ENCODE measurements around the gene ZNF490. TPM values are rescaled to one million over a fixed set of nuclear protein-coding genes. Genes with fewer than 3 reads are reported as not detected.
A peak's percentile ranks its signal among the peaks of the same experiment; 100 is the strongest.

Gene ZNF490
- total and polyA plus RNA-seq, 2 of the 4 experiments (the other 2 are of a cell fraction) = 1.7 to 9.0 TPM

GRCh38 chr19:12648088-12648487 lies 37.5 kb upstream of the ZNF490 start:
- WGBS, 2 experiments (ENCODE audit: extremely low coverage in 2 of 2, insufficient read length in 1 of 2) = 30% methylated on average over 4 of the region's 29 CpGs; no CpG with 5 or more reads in 1 of the 2 experiments
- peaks cover 6% of the 10 kb centered on the region; the same call in 1 of the 2 replicates for H3K36me3 ChIP-seq (ENCODE audit: control insufficient read depth, insufficient read depth, low read length)
- BruUV-seq (replicated peaks) = no TSS peak
- H4K5ac ChIP-seq (ENCODE audit: low read depth, low read length) = no peak overlapping the region
- no peak overlapping the region for H3K14ac ChIP-seq (replicated peaks; ENCODE audit: low read depth, low read length)
- H4K20me1 ChIP-seq (ENCODE audit: insufficient read depth, low read length) = no peaks in the 10 kb centered on the region
- no peak overlapping the region for H2BK20ac ChIP-seq (ENCODE audit: low read depth, low read length)
- H3K27ac ChIP-seq (ENCODE audit: insufficient read depth, low read length) = no peak overlapping the region
- no peak overlapping the region for H3K18ac ChIP-seq (ENCODE audit: low read depth, low read length)
- no peak overlapping the region for H2AK9ac ChIP-seq (replicated peaks; ENCODE audit: low read depth, low read length, poor library complexity)
- no peak overlapping the region for H2BK5ac ChIP-seq (ENCODE audit: low read depth, low read length, poor library complexity, severe bottlenecking)
- ChIA-PET POLR2A (ENCODE audit: unreplicated experiment) (no interaction called here), CTCF (no interaction called here)
- H3K9me1 ChIP-seq (ENCODE audit: insufficient read depth, low read length) = 0 out of 2 replicates have a peak, but pooled peaks cover 3% of the 10 kb centered on the region
- no peak overlapping the region for H3K4ac ChIP-seq (ENCODE audit: low read depth, low read length)
- no peaks in the 10 kb centered on the region for H3K27me3 ChIP-seq (ENCODE audit: control insufficient read depth, insufficient read depth, low read length)
- H2AFZ ChIP-seq (replicated peaks; ENCODE audit: low read length, poor library complexity) = peak overlapping the region; percentile 34
- no peak overlapping the region for H4K8ac ChIP-seq (ENCODE audit: low read depth in 2 of 2, low read length in 2 of 2)
- intact Hi-C loops (cut with micrococcal nuclease) (no loop called here), in situ Hi-C loops (cut with MboI; ENCODE audit: low sequenced_read_pairs) (no loop called here), dilution Hi-C loops (cut with HindIII; ENCODE audit: low sequenced_read_pairs, unreplicated experiment) (no loop called here)
- no peak overlapping the region for H2AK5ac ChIP-seq (ENCODE audit: low read depth, low read length)
- peak overlapping the region; percentile 51 for H3K4me2 ChIP-seq (ENCODE audit: low read depth, low read length)
- no peak overlapping the region for H2BK120ac ChIP-seq (ENCODE audit: low read depth, low read length)
- no peak for DNase-seq
- H3K9me3 ChIP-seq (ENCODE audit: control insufficient read depth, insufficient read depth, low read length) = no peaks in the 10 kb centered on the region
- H2BK15ac ChIP-seq (ENCODE audit: low read depth, low read length) = no peak overlapping the region
- no peak overlapping the region for H3K9ac ChIP-seq (ENCODE audit: low read depth, low read length)
- H3K23ac ChIP-seq (ENCODE audit: low read depth, low read length) = no peak overlapping the region
- no peak overlapping the region for H4K91ac ChIP-seq (ENCODE audit: insufficient read depth, low read depth, low read length)
- no peak overlapping the region for H3K4me3 ChIP-seq (ENCODE audit: insufficient read depth, low read depth, low read length)
- 0 out of 2 replicates have a peak, but pooled peaks cover 2% of the 10 kb centered on the region for H3K4me1 ChIP-seq (ENCODE audit: control insufficient read depth, insufficient read depth, low read length)
- peak; percentile 37 for ATAC-seq (ENCODE audit: low read depth)
- TF ChIP-seq MXI1 (IDR thresholded peaks at IDR 0.05; ENCODE audit: borderline replicate concordance, low read depth, low read length) (no peak), RAD21 (IDR thresholded peaks at IDR 0.05; ENCODE audit: low read length) (no peak), ELK1 (IDR thresholded peaks at IDR 0.05; ENCODE audit: borderline replicate concordance, low read depth, low read length) (no peak), NFE2L2 (IDR thresholded peaks at IDR 0.05; ENCODE audit: low read depth, low read length) (no peak), MAZ (IDR thresholded peaks at IDR 0.05; ENCODE audit: borderline replicate concordance, low read depth, low read length) (no peak), CHD1 (IDR thresholded peaks at IDR 0.05; ENCODE audit: low read depth, low read length) (no peak), CEBPB (IDR thresholded peaks at IDR 0.05; ENCODE audit: low read depth, low read length) (no peak), RFX5 (IDR thresholded peaks at IDR 0.05; ENCODE audit: low read depth, low read length) (no peak), FOS (IDR thresholded peaks at IDR 0.05; ENCODE audit: low read depth, low read length) (no peak), RCOR1 (IDR thresholded peaks at IDR 0.05; ENCODE audit: insufficient replicate concordance, low read length) (no peak), POLR2A (IDR thresholded peaks at IDR 0.05; ENCODE audit: low read depth, low read length) (no peak), CTCF (conservative IDR thresholded peaks at IDR 0.05; ENCODE audit: low read depth, low read length) (no peak), MAFK (IDR thresholded peaks at IDR 0.05; ENCODE audit: low read depth, low read length) (no peak), BHLHE40 (IDR thresholded peaks at IDR 0.05; ENCODE audit: low read depth, low read length) (no peak), USF2 (IDR thresholded peaks at IDR 0.05; ENCODE audit: low read depth, low read length) (no peak), SMC3 (IDR thresholded peaks at IDR 0.05; ENCODE audit: low read depth, low read length) (no peak)
- no peaks in the 10 kb centered on the region for H3K79me1 ChIP-seq (ENCODE audit: low read depth in 1 of 2, low read length in 2 of 2)
- H3K56ac ChIP-seq (ENCODE audit: extremely low read depth, insufficient read depth, low read length) = no peak overlapping the region
